ENCODE measurements around the gene PLAGL1.
"Not testable (repeated sequence)": the region's sequence is repeated elsewhere in the genome, so short reads cannot be mapped to it uniquely, and the experiment has no call there.

PLAGL1 gene, protein sequence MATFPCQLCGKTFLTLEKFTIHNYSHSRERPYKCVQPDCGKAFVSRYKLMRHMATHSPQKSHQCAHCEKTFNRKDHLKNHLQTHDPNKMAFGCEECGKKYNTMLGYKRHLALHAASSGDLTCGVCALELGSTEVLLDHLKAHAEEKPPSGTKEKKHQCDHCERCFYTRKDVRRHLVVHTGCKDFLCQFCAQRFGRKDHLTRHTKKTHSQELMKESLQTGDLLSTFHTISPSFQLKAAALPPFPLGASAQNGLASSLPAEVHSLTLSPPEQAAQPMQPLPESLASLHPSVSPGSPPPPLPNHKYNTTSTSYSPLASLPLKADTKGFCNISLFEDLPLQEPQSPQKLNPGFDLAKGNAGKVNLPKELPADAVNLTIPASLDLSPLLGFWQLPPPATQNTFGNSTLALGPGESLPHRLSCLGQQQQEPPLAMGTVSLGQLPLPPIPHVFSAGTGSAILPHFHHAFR

DNA sequence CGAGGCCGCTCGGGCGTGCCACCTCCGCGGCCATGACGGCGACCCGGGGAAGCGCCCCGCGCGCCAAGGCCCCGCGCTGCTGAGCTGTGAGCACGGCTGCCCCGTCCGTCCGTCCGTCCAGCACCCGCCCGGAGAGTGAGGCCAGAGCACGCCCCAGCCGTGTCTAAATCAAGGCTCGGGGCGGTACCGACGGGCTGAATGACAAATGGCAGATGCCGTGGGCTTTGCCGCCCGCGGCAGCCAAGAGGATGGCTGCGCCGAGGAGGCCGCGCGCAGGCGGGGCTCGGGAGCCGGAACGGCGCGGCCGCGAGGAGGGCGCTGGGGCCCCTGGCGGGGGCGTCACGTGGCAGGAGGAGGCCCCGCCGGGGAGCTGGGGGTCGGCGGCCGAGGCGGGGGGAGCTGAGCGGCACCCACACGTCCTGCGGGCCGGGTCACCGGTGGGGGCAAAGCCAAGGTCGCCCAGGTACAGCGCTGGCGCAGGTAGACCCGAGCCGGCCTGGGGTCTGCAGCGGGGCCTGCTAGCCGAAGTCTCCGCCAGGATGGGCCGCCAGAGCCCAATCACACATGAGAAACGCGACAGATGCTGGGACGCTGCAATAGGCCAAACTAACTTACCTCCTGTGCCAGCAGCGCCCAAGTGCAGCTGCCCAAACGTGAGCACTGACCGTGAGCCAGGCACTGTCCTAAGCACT is at the start of gene PLAGL1:
PLAGL1 (minus strand) TSS at position 140 of the 692 bp plus-strand sequence. CDS start 60,123 bp downstream, outside the sequence.
- DNase-seq (ENCODE audit: low read depth in 3 of 3) = no peak

DNA sequence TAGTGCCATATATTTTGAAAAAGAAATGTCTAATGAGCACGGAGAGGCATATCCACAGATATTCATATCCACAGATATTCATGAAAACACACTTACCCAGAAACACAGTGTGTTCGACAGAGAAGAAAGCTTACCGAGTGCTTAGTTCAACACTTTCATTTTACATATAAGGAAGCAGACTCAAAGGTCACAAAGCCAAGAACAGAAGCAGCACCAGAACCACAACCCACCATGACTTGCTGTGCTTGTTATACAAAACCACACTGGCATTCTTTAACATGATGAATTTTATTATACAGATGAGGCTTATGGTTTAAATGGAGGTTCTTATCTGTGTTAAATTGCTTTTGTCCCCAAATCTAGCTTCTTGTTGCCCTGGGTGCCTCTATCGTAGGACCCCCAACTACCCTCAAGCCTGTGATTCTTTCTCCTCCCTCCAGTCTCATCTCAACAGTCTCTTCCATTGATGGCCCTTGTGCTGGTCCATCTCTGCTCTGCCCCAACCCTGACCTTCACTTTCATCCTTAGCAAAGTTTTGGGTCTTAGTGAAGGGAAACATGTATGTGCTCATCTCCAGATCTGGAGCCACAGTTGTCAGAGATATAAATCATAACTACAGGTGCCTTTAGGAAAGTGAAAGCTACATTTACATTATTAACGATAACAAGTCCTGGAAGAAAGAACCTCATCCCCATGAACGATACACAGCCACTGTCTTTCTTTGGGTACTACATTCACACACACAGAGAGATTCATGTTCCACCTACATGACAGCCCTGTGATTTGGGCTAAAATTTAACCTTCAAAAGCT is 47.3 kb upstream of the PLAGL1 start:
- DNase-seq (ENCODE audit: low read depth in 3 of 3) = no peak

DNA sequence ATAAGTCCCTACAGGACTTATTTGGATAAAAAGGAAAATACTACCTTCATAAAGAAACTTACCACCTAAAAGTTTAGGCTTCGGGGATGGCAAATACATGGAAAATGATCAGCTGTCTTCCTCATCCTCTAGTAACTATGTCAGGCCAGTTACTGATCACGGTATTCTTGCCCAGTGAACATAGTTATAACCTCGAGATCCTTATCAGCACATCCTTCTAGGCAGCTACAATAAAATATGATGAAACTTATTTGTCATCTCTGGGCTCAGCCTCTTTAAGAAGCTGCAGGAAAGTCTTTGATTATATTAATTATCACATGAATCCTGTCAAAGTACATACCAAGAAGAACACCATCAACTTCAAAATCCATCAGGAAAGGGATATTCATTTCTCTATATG is 45.5 kb upstream of the PLAGL1 start:
- DNase-seq (ENCODE audit: low read depth in 3 of 3) = no peak

DNA sequence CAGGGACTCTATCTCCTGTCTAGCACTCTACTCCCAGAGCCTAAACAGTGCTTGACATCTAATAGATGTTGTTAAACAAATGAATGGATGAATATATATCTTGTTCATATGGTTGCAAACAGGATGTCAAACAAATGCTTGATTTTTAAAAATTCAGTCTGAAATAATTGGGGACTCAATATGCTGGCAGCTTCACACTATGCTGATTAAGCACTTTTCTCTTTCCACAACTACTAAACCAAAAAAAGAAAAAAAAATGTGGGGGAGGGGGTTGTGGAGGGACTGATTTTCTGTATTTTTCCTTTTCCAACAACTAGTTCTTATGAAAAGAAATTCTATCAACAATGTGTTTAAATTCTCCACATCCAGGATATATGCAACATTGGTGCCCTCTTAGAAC is 44.4 kb upstream of the PLAGL1 start:
- DNase-seq (ENCODE audit: low read depth in 3 of 3) = no peak

DNA sequence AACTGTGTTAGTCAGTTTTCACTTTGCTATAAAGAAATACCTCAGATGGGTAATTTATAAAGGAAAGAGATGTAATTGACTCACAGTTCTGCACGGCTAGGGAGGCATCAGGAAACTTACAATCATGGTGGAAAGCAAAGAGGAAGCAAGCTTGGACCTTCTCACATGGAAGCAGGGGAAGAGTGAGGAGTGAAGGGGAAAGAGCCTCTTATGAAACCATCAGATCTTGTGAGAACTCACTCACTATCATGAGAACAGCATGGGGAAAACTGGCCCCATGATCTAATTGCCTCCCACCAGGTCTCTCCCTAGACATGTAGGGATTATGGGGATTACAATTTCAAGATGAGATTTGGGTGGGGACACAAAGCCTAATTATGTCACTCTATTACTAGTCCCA is 41.3 kb upstream of the PLAGL1 start:
- no peak for DNase-seq (ENCODE audit: low read depth in 3 of 3)

DNA sequence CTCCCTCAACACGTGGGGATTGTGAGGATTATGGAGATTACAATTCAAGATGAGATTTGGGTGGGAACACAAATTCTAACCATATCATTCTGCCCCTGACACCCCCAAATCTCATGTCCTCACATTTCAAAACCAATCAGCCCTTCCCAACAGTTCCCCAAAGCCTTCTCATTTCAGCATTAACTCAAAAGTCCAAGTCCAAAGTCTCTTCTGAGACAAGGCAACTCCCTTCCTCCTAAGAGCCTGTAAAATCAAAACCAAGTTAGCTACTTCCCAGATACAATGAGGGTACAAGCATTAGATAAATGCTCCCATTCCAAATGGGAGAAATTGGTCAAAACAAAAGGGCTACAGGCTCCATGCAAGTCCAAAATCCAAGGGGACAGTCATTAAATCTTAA is 39.6 kb upstream of the PLAGL1 start:
- DNase-seq (ENCODE audit: low read depth in 3 of 3) = no peak

DNA sequence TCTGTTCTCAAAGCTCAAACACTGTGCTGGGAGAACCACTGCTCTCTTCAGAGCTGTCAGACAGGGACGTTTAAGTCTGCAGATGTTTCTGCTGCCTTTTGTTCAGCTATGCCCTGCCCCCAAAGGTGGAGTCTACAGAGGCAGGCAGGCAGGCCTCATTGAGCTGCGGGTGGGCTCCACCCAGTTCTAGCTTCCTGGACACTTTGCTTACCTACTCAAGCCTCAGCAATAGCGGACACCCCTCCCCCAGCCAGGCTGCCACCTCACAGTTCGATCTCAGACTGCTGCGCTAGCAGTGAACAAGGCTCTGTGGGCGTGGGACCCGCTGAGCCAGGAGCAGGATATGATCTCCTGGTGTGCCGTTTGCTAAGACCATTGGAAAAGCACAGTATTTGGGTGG is 38.6 kb upstream of the PLAGL1 start:
- not testable (repeated sequence) for DNase-seq (ENCODE audit: low read depth in 3 of 3)

DNA sequence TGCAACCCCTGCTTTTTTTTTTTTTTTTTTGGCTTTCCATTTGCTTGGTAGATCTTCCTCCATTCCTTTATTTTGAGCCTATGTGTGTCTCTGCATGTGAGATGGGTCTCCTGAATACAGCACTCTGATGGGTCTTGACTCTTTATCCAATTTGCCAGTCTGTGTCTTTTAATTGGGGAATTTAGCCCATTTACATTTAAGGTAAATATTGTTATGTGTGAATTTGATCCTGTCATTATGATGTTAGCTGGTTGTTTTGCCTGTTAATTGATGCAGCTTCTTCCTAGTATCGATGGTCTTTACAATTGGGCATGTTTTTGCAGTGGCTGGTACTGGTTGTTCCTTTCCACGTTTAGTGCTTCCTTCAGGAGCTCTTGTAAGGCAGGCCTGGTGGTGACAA is 36.9 kb upstream of the PLAGL1 start:
- not testable (repeated sequence) for DNase-seq (ENCODE audit: low read depth in 3 of 3)

DNA sequence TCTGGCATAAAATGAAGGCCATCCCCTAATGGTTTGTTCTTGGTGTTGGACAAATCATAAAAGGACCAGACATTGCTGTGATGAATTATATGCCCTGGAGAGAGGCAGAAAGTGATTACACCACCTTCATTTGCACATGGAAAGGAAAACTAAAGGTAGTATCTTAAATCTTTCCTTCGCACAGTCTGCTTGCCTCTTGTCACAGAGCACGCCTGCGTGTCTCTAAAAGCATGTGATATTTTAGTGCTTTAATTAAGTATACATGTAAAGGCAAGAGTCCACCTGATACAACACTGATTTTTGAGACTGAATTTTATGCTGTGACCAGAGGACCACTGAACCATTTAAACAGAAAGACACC is 28.8 kb upstream of the PLAGL1 start:
- DNase-seq (ENCODE audit: low read depth in 3 of 3) = no peak

DNA sequence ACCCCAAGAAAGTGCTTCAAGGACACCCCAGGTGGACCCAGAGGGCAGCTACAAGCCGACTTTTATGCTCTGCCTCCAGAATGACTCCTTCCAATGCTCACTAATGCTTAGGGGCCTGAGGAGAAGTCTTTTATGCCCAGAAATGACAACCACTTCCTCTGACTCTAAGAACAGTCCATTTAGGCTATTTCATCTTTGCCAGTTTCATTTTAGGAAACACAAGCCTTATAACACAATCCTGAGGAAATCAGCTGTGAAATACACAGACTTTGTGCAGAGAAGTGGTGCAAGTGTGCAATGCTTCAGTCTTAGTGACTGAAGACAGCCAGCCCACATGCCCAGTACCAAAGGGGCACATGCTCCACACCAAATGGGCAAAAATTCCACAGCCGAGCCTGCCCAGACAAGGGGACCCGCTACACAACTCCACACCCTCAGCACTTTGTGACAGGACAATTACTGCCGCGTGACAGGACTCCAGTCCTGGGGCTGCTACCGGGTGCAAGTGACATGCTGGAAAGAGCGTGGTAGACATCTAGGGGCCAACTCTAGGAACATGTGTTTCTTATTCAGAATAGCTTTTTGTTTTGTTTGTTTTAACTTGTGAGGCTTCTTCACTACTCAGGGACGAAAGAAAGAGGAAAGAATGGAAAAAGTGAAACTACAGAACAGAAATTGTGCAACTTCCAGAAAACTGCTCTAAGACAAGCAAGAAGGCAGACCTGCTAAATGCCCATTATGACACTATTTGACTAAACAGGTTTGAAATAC is 28.2 kb upstream of the PLAGL1 start:
- no peak for DNase-seq (ENCODE audit: low read depth in 3 of 3)

DNA sequence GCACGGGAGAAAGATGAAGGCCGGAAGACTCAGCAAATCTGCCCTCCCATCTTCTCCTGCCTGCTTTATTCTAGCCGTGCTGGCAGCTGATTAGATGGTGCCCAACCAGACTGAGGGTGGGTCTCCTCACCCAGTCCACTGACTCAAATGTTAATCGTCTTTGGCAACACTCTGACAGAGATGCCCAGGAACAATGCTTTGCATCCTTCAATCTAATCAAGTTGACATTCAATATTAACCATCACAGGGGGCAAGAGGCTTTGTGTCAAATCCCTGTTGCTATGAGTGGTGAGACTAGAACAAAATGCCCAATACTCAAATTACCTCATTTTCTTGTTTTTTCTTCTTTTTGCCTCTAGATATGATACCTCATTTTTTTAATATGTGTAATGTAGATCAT is 27.4 kb upstream of the PLAGL1 start:
- DNase-seq (ENCODE audit: low read depth in 3 of 3) = no peak

DNA sequence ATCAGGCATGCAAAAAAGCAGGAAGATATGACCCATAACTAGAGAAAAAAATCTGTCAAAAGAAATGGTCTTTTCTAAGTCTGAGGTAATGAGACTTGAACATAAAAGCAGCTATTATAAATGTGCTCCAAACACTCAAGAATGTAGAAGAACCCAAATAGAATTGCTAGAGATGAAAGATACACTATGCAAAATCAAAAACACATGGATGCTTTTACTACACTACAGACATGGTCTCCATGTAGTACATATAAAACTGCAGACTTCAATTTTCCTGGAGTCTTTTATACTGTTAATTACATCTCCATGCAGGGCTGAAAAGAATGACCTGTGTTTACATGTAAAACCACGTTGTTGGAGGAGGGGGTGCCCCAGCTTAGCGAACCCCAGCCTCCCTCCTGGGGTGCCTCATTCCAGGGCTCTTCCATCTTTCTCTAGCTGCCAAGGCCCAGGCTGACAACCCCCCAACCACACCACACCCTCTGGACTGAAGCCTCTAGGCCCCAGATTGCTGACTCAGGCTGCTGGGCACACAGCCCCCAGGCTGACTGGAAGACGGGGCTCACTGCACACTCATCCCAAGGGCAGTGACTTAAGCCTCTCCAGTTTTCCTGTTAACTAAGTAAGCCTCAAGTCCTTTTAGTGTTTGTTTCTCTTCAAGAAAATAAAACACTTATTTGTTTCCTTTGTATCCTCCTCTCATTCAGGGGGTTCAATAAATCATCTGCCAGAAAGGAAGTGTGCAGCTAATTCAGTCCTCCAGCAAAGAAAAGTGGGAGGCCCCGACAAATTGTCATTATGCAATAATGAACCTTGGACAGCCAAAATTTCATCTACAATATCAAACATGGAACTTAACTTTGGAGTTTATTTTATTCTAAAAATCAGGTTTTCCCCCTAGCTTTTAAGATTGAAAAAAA is 26.0 kb upstream of the PLAGL1 start:
- no peak for DNase-seq (ENCODE audit: low read depth in 3 of 3)

DNA sequence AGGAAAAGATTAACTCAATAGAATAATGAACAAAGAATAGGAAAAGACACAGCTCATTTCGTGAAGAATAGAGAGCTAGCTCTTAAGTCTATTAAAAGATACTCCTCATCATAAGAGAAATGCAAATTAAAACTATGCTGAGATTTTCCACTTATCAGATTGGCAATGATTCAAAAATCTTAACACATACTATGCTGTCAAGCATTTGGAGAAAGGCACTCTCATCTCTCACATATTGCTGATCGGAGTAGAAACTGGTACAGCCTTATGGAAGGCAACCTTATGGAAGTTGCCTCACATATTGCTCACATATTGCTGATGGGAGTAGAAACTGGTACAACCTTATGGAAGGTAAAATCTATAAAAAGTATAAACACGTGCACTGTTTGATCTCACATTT is 21.4 kb upstream of the PLAGL1 start:
- no peak for DNase-seq (ENCODE audit: low read depth in 3 of 3)

DNA sequence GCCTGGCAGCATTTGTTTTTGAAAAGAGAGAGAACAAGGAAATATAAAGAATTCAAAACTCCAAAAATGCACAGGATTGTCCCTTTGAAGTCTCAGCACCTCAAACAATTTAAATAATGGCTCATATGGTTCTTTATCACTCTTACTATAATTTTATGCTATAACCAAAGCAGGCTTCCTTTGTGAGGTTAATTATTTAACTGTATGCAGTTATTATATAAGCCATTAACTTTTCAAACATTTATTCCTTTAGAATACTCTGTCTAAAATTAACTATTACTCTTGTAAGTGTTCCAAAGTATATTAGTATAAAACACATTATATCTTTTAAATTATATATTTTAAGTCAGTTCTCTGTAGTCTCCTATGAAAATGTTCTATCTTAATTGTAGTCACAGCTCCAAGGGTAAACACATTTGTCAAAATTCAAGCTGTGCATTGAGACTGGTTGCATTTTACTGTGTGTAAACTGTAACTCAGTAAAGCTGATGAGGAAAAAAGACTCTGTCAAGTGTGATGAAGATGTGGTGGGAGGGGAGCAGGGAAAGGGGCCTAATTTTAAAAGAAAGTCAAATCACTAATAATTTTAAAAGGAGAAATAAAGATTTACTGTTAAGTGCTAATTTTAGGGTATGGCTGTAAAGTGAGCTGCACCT is 20.0 kb upstream of the PLAGL1 start:
- no peak for DNase-seq (ENCODE audit: low read depth in 3 of 3)

DNA sequence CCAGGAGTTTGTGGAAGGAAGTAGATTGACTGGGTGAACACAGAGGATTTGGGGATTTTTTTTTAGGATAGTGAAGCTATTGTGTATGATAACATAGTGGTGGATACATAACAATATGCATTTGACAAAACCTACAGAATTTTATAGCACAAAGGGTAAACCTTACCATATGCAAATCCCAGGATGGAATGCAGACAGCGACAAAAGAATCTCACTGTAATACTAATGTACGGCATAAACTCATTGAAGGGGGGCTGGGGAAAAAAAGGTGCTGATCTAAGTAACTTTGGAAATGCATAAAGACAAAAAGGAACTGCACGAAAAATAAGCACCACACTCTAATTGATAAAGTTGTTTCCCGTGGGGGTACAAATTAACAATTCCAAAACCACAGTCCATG is 15.2 kb upstream of the PLAGL1 start:
- DNase-seq (ENCODE audit: low read depth in 3 of 3) = no peak

DNA sequence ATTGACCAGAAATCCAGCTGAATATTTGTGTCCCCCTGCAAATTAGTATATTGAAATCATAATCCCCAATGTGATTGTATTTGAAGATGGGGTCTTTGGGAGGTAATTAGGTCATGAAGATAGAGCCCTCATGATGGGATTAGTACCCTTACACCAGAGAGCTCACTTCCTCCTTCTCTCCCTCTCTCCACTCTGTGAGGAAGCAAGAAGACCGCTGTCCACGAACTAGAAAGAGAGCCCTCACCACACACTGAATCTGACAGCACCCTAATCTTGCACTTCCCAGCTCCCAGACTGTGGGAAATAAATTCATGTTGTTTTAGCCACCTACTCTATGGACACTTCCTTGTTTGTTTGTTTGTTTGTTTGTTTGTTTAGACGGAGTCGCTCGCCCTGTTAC is 11.9 kb upstream of the PLAGL1 start:
- DNase-seq (ENCODE audit: low read depth in 3 of 3) = no peak

DNA sequence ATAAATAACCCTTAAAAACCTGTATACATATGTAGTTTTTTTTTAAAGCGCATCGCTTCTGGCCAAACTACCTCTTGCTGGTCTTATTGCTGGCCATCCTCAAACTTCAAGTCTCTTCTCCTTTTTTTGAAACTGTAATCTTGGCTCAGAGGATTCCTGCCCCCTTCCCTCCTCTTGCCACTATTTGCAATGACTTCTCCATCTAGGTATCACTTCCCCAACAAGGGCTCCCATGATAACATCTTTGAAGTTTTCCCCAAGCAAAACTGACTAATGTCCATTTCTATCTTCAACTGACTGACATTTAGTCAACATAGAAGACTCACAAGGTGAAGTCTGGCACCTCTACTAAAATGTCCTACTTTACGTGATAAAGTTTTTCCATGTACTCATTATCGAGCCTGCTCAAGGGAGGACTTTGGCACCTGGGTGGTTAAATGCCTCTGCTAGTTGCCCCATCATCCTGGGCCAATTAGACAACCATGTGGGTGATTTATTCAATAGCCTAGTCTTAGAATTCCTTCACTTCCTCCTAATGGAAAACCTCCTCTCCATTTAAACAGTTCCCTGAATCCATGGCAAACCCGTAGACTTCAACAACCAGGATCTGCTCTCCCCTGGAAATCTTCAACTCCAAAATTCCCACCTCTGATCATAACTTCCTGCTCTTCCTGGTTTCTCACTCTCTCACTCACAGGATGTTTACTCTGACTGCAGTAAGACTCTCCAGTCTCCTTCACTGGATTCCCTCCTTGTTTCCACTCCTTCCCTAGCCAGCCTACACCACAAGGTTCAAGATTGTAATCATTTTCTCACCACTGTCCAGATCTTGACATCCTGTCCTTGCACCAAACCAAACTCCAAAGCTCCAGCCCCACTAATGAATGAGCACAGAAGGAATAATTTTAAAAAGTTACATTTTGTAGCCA is 9.4 kb upstream of the PLAGL1 start:
- DNase-seq (ENCODE audit: low read depth in 3 of 3) = no peak

DNA sequence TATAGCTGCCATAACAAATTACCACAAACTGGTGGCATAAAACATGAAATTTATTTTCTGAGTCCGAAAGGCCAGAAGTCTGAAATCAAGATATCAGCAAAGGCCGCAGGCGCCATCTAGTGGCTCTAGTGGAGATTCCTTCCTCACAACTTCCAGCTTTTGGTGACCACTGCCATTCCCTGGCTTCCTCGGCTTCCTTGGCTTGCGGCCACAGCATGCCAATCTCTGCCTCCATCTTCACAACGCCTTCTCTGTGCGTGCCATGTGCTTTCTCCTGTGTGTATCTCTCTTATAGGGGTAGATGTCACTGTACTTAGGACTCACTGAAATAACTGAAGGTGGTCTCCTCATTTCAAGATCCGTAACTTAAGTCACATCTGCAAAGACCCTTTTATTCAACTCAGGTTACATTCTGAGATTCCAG is 5.4 kb upstream of the PLAGL1 start:
- DNase-seq (ENCODE audit: low read depth in 3 of 3) = peak; percentile 16 to 52 (median 43)

DNA sequence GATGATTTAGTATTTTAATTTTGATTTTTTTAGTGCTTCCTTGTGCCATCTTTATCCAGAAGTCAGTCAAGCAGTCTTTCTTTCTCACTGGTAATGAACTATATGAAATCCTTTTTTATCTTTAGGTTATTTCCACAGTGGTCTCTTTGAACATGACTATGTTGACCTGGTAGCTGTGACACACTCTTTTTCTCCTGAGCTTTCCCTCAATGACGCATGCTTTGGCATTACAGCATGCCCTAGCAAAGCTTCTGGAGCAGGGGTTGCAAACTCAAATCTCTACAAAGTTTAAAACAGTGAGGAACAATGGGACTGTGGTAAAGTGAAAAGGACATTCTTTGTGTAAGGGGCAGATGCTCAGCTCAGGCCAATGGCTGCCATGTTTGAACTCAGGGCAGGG is 4.5 kb upstream of the PLAGL1 start:
- no peak for DNase-seq (ENCODE audit: low read depth in 3 of 3)
